Stomach (tissue), 9 donors: ENCODE measurements around the gene DPP10. TPM values are rescaled to one million over a fixed set of nuclear protein-coding genes. Genes with fewer than 3 reads are reported as not detected.

Experiments used
- DNase-seq, 2 donors: peaks; one replicate each; pipeline versions ENCODE4 v3.0.0 to v3.0.0-alpha.2; 2013 to 2019
- H3K27ac ChIP-seq, 5 donors: fragments of 200-600 bp in 4 of 5; sonication (generic) in 4 of 5; one replicate each; pipeline ENCODE4 v1.5.1; 2013 to 2019; ENCODE audit warnings: mild to moderate bottlenecking in 1 of 5, moderate library complexity in 1 of 5
- H3K27me3 ChIP-seq, 3 donors: fragments of 200-600 bp; sonication (generic); one replicate each; pipeline ENCODE4 v1.5.1; 2017 to 2019; ENCODE audit warnings: mixed run types in 1 of 3
- H3K36me3 ChIP-seq, 4 donors: fragments of 200-600 bp; sonication (generic); 1 replicate in 3 of 4; 2 replicates in 1 of 4; pipeline ENCODE4 v1.5.1; 2016 to 2019
- H3K4me1 ChIP-seq, 4 donors: fragments of 200-600 bp; sonication (generic); one replicate each; pipeline ENCODE4 v1.5.1; 2016 to 2019
- H3K4me3 ChIP-seq, 4 donors: fragments of 200-600 bp; sonication (generic) in 3 of 4; one replicate each; pipeline ENCODE4 v1.5.1; 2016 to 2019; ENCODE audit warnings: mild to moderate bottlenecking in 1 of 4
- H3K9me3 ChIP-seq, 4 donors: fragments of 200-600 bp; sonication (generic); one replicate each; pipeline ENCODE4 v1.5.1; 2016 to 2019
- EP300 ChIP-seq: sonication (generic); formaldehyde crosslinking; IDR thresholded peaks from one replicate; pipeline ENCODE4 v1.6.1; 2017; ENCODE audit warnings: antibody characterized with exemption
- POLR2A ChIP-seq, 4 donors: fragments of 450-650 bp; IDR thresholded peaks; one replicate each; pipeline ENCODE4 v1.6.1; 2016; ENCODE audit warnings: antibody characterized with exemption in 4 of 4, control low read depth in 2 of 4, mild to moderate bottlenecking in 1 of 4, moderate library complexity in 1 of 4
- POLR2AphosphoS5 ChIP-seq, 3 donors: sonication (generic); formaldehyde crosslinking; IDR thresholded peaks; one replicate each; pipeline ENCODE4 v1.6.1; 2016; ENCODE audit warnings: antibody characterized with exemption in 3 of 3
- WGBS, 5 donors: extraction: QIAGEN DNeasy Blood & Tissue Kit in 3 of 5; methylation state at CpG; one replicate each; pipeline versions ENCODE4 v1.1.5 to v1.1.7; 2013 to 2018; 5-methylcytosine and 5-hydroxymethylcytosine counted together
- intact Hi-C: fragments of 100-400 bp; cut with DNase I; formaldehyde crosslinking; loops from one replicate; pipeline ENCODE4 v1.15.1; 2023; ENCODE audit warnings: low total_unique reads
- polyA plus RNA-seq, 3 donors: library from polyadenylated mRNA; stranded (reverse); fragments of 200-250 nt; gene quantifications; one replicate each; pipeline ENCODE4 v1.2.3, GENCODE V29; 2013
- total RNA-seq, 5 donors: library from RNA; depleted of rRNA; stranded (reverse); fragments of >200 nt; gene quantifications; one replicate each; pipeline versions ENCODE4 v1.1.0 to v1.2.3, GENCODE V29; 2014 to 2016
- TF ChIP-seq, protein P1 (sequence below), 7 experiments: fragments of 450-650 bp in 4 of 7; fragments of 200-600 bp in 3 of 7; sonication (generic) in 3 of 7; IDR thresholded peaks; one replicate each; pipeline ENCODE4 v1.5.1; 2016 to 2019; ENCODE audit warnings: antibody characterized with exemption in 7 of 7, control low read depth in 2 of 7, mild to moderate bottlenecking in 1 of 7
- donor health status: healthy with polysubstance abuse.
- donor health status: Bipolar disorder and iron deficiency.
- donor health status: healthy.

Gene DPP10
- total and polyA plus RNA-seq, 8 donors, result 0.18 to 15.6 (median 2.0) TPM; not detected in 1

DNA sequence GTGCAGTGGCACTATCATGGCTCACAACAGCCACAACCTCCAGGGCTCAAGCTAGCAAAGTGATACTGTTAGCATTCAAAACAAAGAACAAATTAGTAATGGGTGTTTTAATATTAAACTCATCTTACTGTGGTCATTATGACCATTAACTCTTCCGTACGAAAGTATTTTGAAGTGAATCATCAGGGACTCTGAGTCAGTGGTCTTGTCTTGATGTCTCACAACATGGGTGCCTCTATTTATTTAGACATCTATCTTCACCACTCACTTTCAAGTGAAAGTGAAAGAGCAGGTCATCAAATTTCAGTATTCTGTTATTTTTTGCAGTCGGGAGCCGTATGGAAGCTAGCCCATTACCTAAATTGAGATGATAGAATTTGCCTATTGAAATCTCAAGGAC, 1118.2 kb downstream of the DPP10 start:
- H3K4me1 ChIP-seq, result no peaks in the 10 kb centered on the region
- H3K27ac ChIP-seq, result no peak overlapping the region
- no peaks in the 10 kb centered on the region for H3K9me3 ChIP-seq
- H3K4me3 ChIP-seq, result no peak overlapping the region
- H3K27me3 ChIP-seq, result no peaks in the 10 kb centered on the region
- no peak for DNase-seq
- intact Hi-C loops, result no loop called here
- no peaks in the 10 kb centered on the region for H3K36me3 ChIP-seq
- TF ChIP-seq EP300 (no peak), POLR2AphosphoS5 (IDR thresholded peaks at IDR 0.05) (no peak), POLR2A (IDR thresholded peaks at IDR 0.05) (no peak)
- TF ChIP-seq, protein P1, sequence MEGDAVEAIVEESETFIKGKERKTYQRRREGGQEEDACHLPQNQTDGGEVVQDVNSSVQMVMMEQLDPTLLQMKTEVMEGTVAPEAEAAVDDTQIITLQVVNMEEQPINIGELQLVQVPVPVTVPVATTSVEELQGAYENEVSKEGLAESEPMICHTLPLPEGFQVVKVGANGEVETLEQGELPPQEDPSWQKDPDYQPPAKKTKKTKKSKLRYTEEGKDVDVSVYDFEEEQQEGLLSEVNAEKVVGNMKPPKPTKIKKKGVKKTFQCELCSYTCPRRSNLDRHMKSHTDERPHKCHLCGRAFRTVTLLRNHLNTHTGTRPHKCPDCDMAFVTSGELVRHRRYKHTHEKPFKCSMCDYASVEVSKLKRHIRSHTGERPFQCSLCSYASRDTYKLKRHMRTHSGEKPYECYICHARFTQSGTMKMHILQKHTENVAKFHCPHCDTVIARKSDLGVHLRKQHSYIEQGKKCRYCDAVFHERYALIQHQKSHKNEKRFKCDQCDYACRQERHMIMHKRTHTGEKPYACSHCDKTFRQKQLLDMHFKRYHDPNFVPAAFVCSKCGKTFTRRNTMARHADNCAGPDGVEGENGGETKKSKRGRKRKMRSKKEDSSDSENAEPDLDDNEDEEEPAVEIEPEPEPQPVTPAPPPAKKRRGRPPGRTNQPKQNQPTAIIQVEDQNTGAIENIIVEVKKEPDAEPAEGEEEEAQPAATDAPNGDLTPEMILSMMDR (IDR thresholded peaks at IDR 0.05), result no peak
- 79 to 92% (median 87%) methylated on average over 4 of the region's 4 CpGs for WGBS, 5 donors

DNA sequence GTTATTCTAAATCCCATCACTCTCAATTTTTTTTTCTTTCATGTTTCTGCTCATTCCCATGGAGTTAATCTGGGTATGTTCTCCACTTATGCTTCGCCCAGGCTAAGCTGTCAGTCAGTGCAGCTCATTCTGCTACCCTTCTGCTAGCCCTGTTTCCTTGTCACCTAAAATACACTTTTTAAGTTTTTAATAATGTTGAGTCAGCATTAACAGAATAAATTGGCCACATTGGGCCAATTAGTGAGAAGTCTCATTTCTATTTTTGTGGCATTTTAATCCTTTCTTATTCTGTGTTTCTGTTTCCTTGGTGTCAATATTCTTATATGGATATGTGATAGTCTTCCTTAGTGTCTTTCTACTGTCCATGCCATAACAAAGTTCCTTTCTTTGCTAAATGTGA, 1126.2 kb downstream of the DPP10 start:
- no peaks in the 10 kb centered on the region for H3K4me1 ChIP-seq

DNA sequence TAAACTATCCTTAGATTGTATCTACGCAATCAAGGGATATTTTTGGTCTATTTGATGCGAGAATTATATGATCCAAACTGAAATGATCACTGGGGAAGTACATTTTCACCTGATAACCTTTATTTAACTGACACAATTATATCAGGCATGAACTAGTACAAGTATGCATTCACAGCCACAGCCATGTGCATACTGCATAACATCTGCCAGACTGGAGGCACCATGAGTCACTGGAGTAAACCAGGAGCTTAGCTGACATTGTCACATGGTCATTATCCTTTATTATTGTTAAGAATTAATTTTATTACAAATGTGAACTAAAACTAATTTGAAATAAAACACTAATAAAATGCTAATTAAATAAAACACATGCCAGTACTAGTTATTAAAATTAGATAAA, 1127.1 kb downstream of the DPP10 start:
- no peaks in the 10 kb centered on the region for H3K27me3 ChIP-seq
- peaks cover 0 to 8% (median 0%) of the 10 kb centered on the region in 4 donors for H3K9me3 ChIP-seq
- 67 to 74% (median 71%) methylated on average over 2 of the region's 2 CpGs for WGBS, 5 donors
- H3K4me3 ChIP-seq, result no peak overlapping the region
- peak in 1 of 2 donors; percentile 2 for DNase-seq
- no peak overlapping the region for H3K27ac ChIP-seq
- H3K4me1 ChIP-seq, result no peaks in the 10 kb centered on the region
- H3K36me3 ChIP-seq, result no peaks in the 10 kb centered on the region
- TF ChIP-seq POLR2A (IDR thresholded peaks at IDR 0.05), result no peak
- TF ChIP-seq, protein P1 (IDR thresholded peaks at IDR 0.05), result no peak
- TF ChIP-seq POLR2AphosphoS5 (IDR thresholded peaks at IDR 0.05), result no peak
- intact Hi-C loops, result no loop called here

More for the DNA sequence above, 1126.2 kb downstream of the DPP10 start:
- H3K4me3 ChIP-seq, result no peak overlapping the region
- no peaks in the 10 kb centered on the region for H3K27me3 ChIP-seq
- WGBS, 5 donors, result 63 to 75% (median 70%) methylated on average over 1 of the region's 1 CpG
- TF ChIP-seq POLR2A (IDR thresholded peaks at IDR 0.05), result no peak
- no peaks in the 10 kb centered on the region for H3K36me3 ChIP-seq
- intact Hi-C loops, result no loop called here
- no peak for DNase-seq
- peaks cover 0 to 1% (median 0%) of the 10 kb centered on the region in 4 donors for H3K9me3 ChIP-seq
- H3K27ac ChIP-seq, result no peak overlapping the region

DNA sequence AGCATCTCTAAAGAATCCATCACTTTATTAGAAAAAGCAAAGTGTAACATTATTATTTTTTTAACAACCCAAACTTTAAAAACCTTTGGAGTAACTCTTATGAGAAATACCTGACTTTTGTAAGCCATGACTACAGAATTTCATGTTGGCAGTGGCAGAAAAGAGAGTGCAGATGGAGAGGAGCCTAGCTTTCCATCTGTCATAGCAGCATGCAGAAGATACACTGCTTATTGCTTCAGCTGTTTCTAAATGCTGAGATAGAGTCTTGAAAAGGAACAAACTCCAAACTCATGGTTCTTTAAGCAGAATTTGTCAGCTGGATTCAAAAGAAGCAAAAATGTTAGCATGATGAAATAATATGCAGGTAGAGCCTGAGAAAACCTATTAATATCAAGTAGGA, 1130.3 kb downstream of the DPP10 start:
- no peaks in the 10 kb centered on the region for H3K36me3 ChIP-seq
- H3K4me1 ChIP-seq, result no peaks in the 10 kb centered on the region
- DNase-seq, result no peak
- TF ChIP-seq, protein P1 (IDR thresholded peaks at IDR 0.05), result no peak
- no peak for TF ChIP-seq POLR2A (IDR thresholded peaks at IDR 0.05)
- TF ChIP-seq POLR2AphosphoS5 (IDR thresholded peaks at IDR 0.05), result no peak
- no peak for TF ChIP-seq EP300
- intact Hi-C loops, result no loop called here
- no peaks in the 10 kb centered on the region for H3K27me3 ChIP-seq
- peaks cover 0 to 18% (median 0%) of the 10 kb centered on the region in 4 donors for H3K9me3 ChIP-seq
- no peak overlapping the region for H3K27ac ChIP-seq
- H3K4me3 ChIP-seq, result no peak overlapping the region

DNA sequence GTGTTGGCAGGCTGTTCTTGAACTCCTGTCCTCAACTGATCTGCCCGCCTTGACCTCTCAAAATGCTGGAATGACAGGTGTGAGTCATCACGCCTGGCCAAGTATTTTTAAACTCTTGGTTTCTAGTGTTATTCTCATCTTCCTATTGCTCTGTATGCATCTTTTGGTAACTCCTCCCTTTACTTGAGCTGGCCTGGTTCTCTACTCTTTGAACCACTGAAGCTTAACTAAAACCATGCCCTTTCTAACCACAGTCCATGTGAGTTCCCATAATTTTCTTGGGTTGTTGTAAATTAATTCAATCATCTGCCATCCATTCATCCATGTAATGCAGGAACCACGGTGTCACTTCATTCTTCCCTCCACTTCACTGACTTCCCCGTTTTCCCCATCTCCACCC, 1131.3 kb downstream of the DPP10 start:
- H3K9me3 ChIP-seq, result peaks cover 0 to 18% (median 0%) of the 10 kb centered on the region in 4 donors
- TF ChIP-seq, protein P1 (IDR thresholded peaks at IDR 0.05), result no peak
- TF ChIP-seq EP300 (no peak), POLR2A (IDR thresholded peaks at IDR 0.05) (no peak), POLR2AphosphoS5 (IDR thresholded peaks at IDR 0.05) (no peak)
- no peaks in the 10 kb centered on the region for H3K36me3 ChIP-seq
- 82 to 88% (median 86%) methylated on average over 4 of the region's 4 CpGs for WGBS, 5 donors
- DNase-seq, result no peak
- no peak overlapping the region for H3K27ac ChIP-seq
- no peaks in the 10 kb centered on the region for H3K4me1 ChIP-seq
- H3K27me3 ChIP-seq, result no peaks in the 10 kb centered on the region
- intact Hi-C loops, result no loop called here
- no peak overlapping the region for H3K4me3 ChIP-seq
